Glutamatergic neuron (in vitro differentiated cells): ENCODE data around the gene RGL1. TPM values are rescaled to one million over a fixed set of nuclear protein-coding genes. Genes with fewer than 3 reads are reported as not detected.

Source experiments
- DNase-seq: peaks from one replicate; pipeline ENCODE4 v3.0.0; 2022
- H3K27ac Mint-ChIP-seq: one replicate; pipeline ENCODE4 v1.8.0; 2020; ENCODE audit warnings: mild to moderate bottlenecking, mixed read lengths, inconsistent platforms; ENCODE audit not compliant: unreplicated experiment
- H3K27me3 Mint-ChIP-seq: one replicate; pipeline ENCODE4 v1.8.0; 2020; ENCODE audit warnings: mild to moderate bottlenecking, moderate library complexity, mixed read lengths, inconsistent platforms; ENCODE audit not compliant: unreplicated experiment
- H3K36me3 Mint-ChIP-seq: one replicate; pipeline ENCODE4 v1.8.0; 2020; ENCODE audit warnings: mild to moderate bottlenecking, mixed read lengths, inconsistent platforms; ENCODE audit not compliant: unreplicated experiment
- H3K4me1 Mint-ChIP-seq: one replicate; pipeline ENCODE4 v1.8.0; 2020; ENCODE audit warnings: mild to moderate bottlenecking, low read depth, mixed read lengths, inconsistent platforms; ENCODE audit not compliant: unreplicated experiment
- H3K4me3 Mint-ChIP-seq: one replicate; pipeline ENCODE4 v1.8.0; 2020; ENCODE audit warnings: mild to moderate bottlenecking, mixed read lengths, inconsistent platforms; ENCODE audit not compliant: unreplicated experiment
- H3K9me3 Mint-ChIP-seq: one replicate; pipeline ENCODE4 v1.8.0; 2020; ENCODE audit warnings: mild to moderate bottlenecking, moderate library complexity, mixed read lengths, inconsistent platforms; ENCODE audit not compliant: unreplicated experiment
- CTCF ChIP-seq: fragments of 200-600 bp; sonication (generic); IDR thresholded peaks from one replicate; pipeline ENCODE4 v1.5.0; 2021; ENCODE audit not compliant: partially characterized antibody, unreplicated experiment
- total RNA-seq: library from RNA; stranded (reverse); fragmentation: NEBNext Ultra II Directional; extraction: Animal tissue kit (Norgen Biotek cat#: 25700); gene quantifications from one replicate; pipeline ENCODE4 v1.2.1, GENCODE V29; 2021; ENCODE audit not compliant: unreplicated experiment

The RGL1 gene
- total RNA-seq, 1 donor from 2014 or later: 4.9 TPM

- H3K36me3 Mint-ChIP-seq: no peaks in the 10 kb centered on the region
- no peaks in the 10 kb centered on the region for H3K9me3 Mint-ChIP-seq
- no peak for DNase-seq
- H3K4me1 Mint-ChIP-seq: no peaks in the 10 kb centered on the region
- no peak overlapping the region for H3K4me3 Mint-ChIP-seq
- no peaks in the 10 kb centered on the region for H3K27me3 Mint-ChIP-seq
- H3K27ac Mint-ChIP-seq: no peak overlapping the region
- no peak for TF ChIP-seq CTCF
These were observed 80.3 kb downstream of the RGL1 start for GRCh38 chr1:183885142-183885735.

GRCh38 chr1:183886083-183886828 is 81.3 kb downstream of the RGL1 start:
- Mint-ChIP-seq H3K27ac (no peak overlapping the region), H3K27me3 (no peaks in the 10 kb centered on the region), H3K9me3 (no peaks in the 10 kb centered on the region), H3K4me3 (no peak overlapping the region), H3K36me3 (no peaks in the 10 kb centered on the region), H3K4me1 (no peaks in the 10 kb centered on the region)
- DNase-seq: no peak
- TF ChIP-seq CTCF: no peak

- Mint-ChIP-seq H3K36me3 (no peaks in the 10 kb centered on the region), H3K27ac (no peak overlapping the region), H3K4me3 (no peak overlapping the region), H3K9me3 (no peaks in the 10 kb centered on the region), H3K4me1 (no peaks in the 10 kb centered on the region), H3K27me3 (no peaks in the 10 kb centered on the region)
- no peak for DNase-seq
- no peak for TF ChIP-seq CTCF
These were observed 81.9 kb downstream of the RGL1 start for GRCh38 chr1:183886853-183887252.

GRCh38 chr1:183887826-183888819 is 83.2 kb downstream of the RGL1 start:
- Mint-ChIP-seq H3K27ac (no peak overlapping the region), H3K4me3 (no peak overlapping the region), H3K4me1 (no peaks in the 10 kb centered on the region)

More at GRCh38 chr1:183887826-183888819, 83.2 kb downstream of the RGL1 start:
- no peaks in the 10 kb centered on the region for H3K9me3 Mint-ChIP-seq
- TF ChIP-seq CTCF: no peak
- DNase-seq: no peak
- no peaks in the 10 kb centered on the region for H3K27me3 Mint-ChIP-seq
- no peaks in the 10 kb centered on the region for H3K36me3 Mint-ChIP-seq
